Ascending aorta (tissue), 2 donors: ENCODE measurements around the gene PTPRG. TPM values are rescaled to one million over a fixed set of nuclear protein-coding genes. Genes with fewer than 3 reads are reported as not detected.

Experiments used
- DNase-seq, 2 donors: peaks; one replicate each; pipeline ENCODE4 v3.0.0-alpha.2; 2019; ENCODE audit warnings: low spot score in 2 of 2
- H3K27ac ChIP-seq, 2 donors: fragments of 200-600 bp; sonication (generic); one replicate each; pipeline ENCODE4 v1.5.1; 2016 to 2017; ENCODE audit warnings: mild to moderate bottlenecking in 1 of 2
- H3K27me3 ChIP-seq: fragments of 200-600 bp; sonication (generic); one replicate; pipeline ENCODE4 v1.5.1; 2017
- H3K36me3 ChIP-seq, 2 donors: fragments of 200-600 bp; sonication (generic); one replicate each; pipeline ENCODE4 v1.5.1; 2016
- H3K4me1 ChIP-seq, 2 donors: fragments of 200-600 bp; sonication (generic); one replicate each; pipeline ENCODE4 v1.5.1; 2016 to 2017; ENCODE audit warnings: mild to moderate bottlenecking in 1 of 2
- H3K4me3 ChIP-seq, 2 donors: fragments of 200-600 bp; sonication (generic); one replicate each; pipeline ENCODE4 v1.5.1; 2016 to 2017; ENCODE audit warnings: mild to moderate bottlenecking in 1 of 2
- H3K9me3 ChIP-seq, 2 donors: fragments of 200-600 bp; sonication (generic); one replicate each; pipeline ENCODE4 v1.5.1; 2016
- CTCF ChIP-seq, 3 experiments: fragments of 200-600 bp in 2 of 3; fragments of 450-650 bp in 1 of 3; sonication (generic) in 2 of 3; IDR thresholded peaks; one replicate each; pipeline ENCODE4 v1.5.1; 2016 to 2019; ENCODE audit warnings: antibody characterized with exemption in 3 of 3, mild to moderate bottlenecking in 1 of 3, moderate library complexity in 1 of 3
- intact Hi-C: fragments of 100-400 bp; cut with DNase I; formaldehyde crosslinking; loops from one replicate; pipeline ENCODE4 v1.15.1; 2023
- total RNA-seq: library from RNA; depleted of rRNA; stranded (reverse); fragments of >200 nt; gene quantifications from one replicate; pipeline ENCODE4 v1.1.0, GENCODE V29; 2016

PTPRG gene
- total RNA-seq, 1 donor from 2014 or later = 129 TPM

GRCh38 chr3:62020706-62021105 is 459.3 kb downstream of the PTPRG start:
- Histone ChIP-seq H3K27me3 (no peaks in the 10 kb centered on the region), H3K4me3 (no peak overlapping the region), H3K36me3 (no peaks in the 10 kb centered on the region), H3K4me1 (no peaks in the 10 kb centered on the region), H3K27ac (no peak overlapping the region), H3K9me3 (no peaks in the 10 kb centered on the region)
- intact Hi-C loops = no loop called here
- DNase-seq = no peak
- no peak for TF ChIP-seq CTCF (IDR thresholded peaks at IDR 0.05)

GRCh38 chr3:62022312-62022711 is 460.9 kb downstream of the PTPRG start:
- no peaks in the 10 kb centered on the region for H3K9me3 ChIP-seq
- intact Hi-C loops = no loop called here

GRCh38 chr3:62024882-62025281 is 463.5 kb downstream of the PTPRG start:
- Histone ChIP-seq H3K9me3 (no peaks in the 10 kb centered on the region), H3K27me3 (no peaks in the 10 kb centered on the region), H3K4me1 (peaks cover 0 to 5% of the 10 kb centered on the region in 2 donors), H3K4me3 (no peak overlapping the region), H3K36me3 (no peaks in the 10 kb centered on the region), H3K27ac (no peak overlapping the region)
- no peak for DNase-seq
- no peak for TF ChIP-seq CTCF (IDR thresholded peaks at IDR 0.05)
- intact Hi-C loops = no loop called here

More at GRCh38 chr3:62022312-62022711, 460.9 kb downstream of the PTPRG start:
- TF ChIP-seq CTCF (IDR thresholded peaks at IDR 0.05) = no peak
- Histone ChIP-seq H3K27ac (no peak overlapping the region), H3K36me3 (no peaks in the 10 kb centered on the region), H3K4me1 (no peaks in the 10 kb centered on the region), H3K4me3 (no peak overlapping the region), H3K27me3 (no peaks in the 10 kb centered on the region)
- DNase-seq = no peak

GRCh38 chr3:62025913-62026312 is 464.5 kb downstream of the PTPRG start:
- no peak for TF ChIP-seq CTCF (IDR thresholded peaks at IDR 0.05)
- H3K4me1 ChIP-seq = peaks cover 0 to 5% of the 10 kb centered on the region in 2 donors
- H3K27me3 ChIP-seq = no peaks in the 10 kb centered on the region
- no peaks in the 10 kb centered on the region for H3K9me3 ChIP-seq
- intact Hi-C loops = no loop called here
- no peak for DNase-seq
- no peak overlapping the region for H3K4me3 ChIP-seq
- H3K36me3 ChIP-seq = no peaks in the 10 kb centered on the region
- no peak overlapping the region for H3K27ac ChIP-seq

GRCh38 chr3:62027241-62027640 is 465.9 kb downstream of the PTPRG start:
- H3K27ac ChIP-seq = no peak overlapping the region
- intact Hi-C loops = no loop called here

More at GRCh38 chr3:62027241-62027640, 465.9 kb downstream of the PTPRG start:
- no peaks in the 10 kb centered on the region for H3K36me3 ChIP-seq
- no peak for DNase-seq
- no peak overlapping the region for H3K4me3 ChIP-seq
- peaks cover 0 to 5% of the 10 kb centered on the region in 2 donors for H3K4me1 ChIP-seq
- TF ChIP-seq CTCF (IDR thresholded peaks at IDR 0.05) = no peak
- H3K27me3 ChIP-seq = no peaks in the 10 kb centered on the region
- H3K9me3 ChIP-seq = no peaks in the 10 kb centered on the region
